Lower lobe of right lung (tissue), 2 donors: Measurements from ENCODE around the gene KLHDC8A. TPM values are rescaled to one million over a fixed set of nuclear protein-coding genes. Genes with fewer than 3 reads are reported as not detected.

Source experiments
- ATAC-seq, 2 donors: fragments of 200-7000 bp; cut with Tn5 transposase; one replicate each; pipeline ENCODE4 v1.9.1; 2020 to 2022; ENCODE audit warnings: mild to moderate bottlenecking in 2 of 2, moderate library complexity in 2 of 2
- DNase-seq: peaks from one replicate; pipeline ENCODE4 v3.0.0-alpha.2; 2020
- H3K27ac ChIP-seq: fragments of 200-600 bp; one replicate; pipeline ENCODE4 v1.8.0; 2022
- H3K27me3 ChIP-seq: fragments of 200-600 bp; one replicate; pipeline ENCODE4 v1.8.0; 2022; ENCODE audit warnings: low read depth
- H3K36me3 ChIP-seq: fragments of 200-600 bp; one replicate; pipeline ENCODE4 v1.8.0; 2022; ENCODE audit warnings: mild to moderate bottlenecking
- H3K4me1 ChIP-seq: fragments of 200-600 bp; one replicate; pipeline ENCODE4 v1.8.0; 2022
- H3K4me3 ChIP-seq: fragments of 200-600 bp; one replicate; pipeline ENCODE4 v1.8.0; 2022; ENCODE audit warnings: mild to moderate bottlenecking
- H3K9me3 ChIP-seq: fragments of 200-600 bp; one replicate; pipeline ENCODE4 v1.8.0; 2022
- intact Hi-C: fragments of 100-400 bp; cut with DNase I; formaldehyde crosslinking; loops from one replicate; pipeline ENCODE4 v1.11.0; 2022
- total RNA-seq: library from RNA; stranded (reverse); fragmentation: NEBNext Ultra II Directional; extraction: Animal tissue kit (Norgen Biotek cat#: 25700); gene quantifications from one replicate; pipeline ENCODE4 v1.2.1, GENCODE V29; 2021
- TF ChIP-seq, protein P1 (sequence below): fragments of 200-600 bp; IDR thresholded peaks from one replicate; pipeline ENCODE4 v1.8.0; 2022; ENCODE audit warnings: antibody characterized with exemption, mild to moderate bottlenecking
- donor health status: DM: no; HTN: yes; CAD: no; lungs with severe emphysema.

The KLHDC8A gene
- total RNA-seq, 1 donor from 2014 or later: 0.97 TPM

DNA sequence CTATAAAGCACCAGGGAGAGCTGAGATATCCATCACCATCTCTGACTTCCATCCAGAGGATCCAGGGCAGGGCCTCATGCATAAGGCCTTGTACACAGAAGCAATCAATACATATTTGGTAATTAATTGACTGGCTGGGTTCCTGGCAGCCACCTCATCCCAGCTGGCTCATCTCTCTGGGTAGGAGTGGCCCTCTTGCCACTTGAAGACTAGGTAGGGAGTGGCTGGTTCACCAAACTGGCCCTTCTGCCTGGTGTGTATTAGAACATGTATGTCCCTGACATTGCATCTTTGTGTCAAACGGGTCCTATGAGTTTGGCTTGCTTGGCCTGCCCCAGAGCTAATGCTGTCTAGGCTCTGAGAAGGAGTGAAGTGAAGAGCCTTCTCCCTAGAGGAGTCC lies 47.0 kb downstream of the KLHDC8A start:
- intact Hi-C loops: no loop called here
- Histone ChIP-seq H3K27ac (no peak overlapping the region), H3K27me3 (no peaks in the 10 kb centered on the region), H3K36me3 (peaks cover 68% of the 10 kb centered on the region), H3K9me3 (no peaks in the 10 kb centered on the region), H3K4me3 (no peak overlapping the region), H3K4me1 (peaks cover 25% of the 10 kb centered on the region)
- TF ChIP-seq, protein P1, sequence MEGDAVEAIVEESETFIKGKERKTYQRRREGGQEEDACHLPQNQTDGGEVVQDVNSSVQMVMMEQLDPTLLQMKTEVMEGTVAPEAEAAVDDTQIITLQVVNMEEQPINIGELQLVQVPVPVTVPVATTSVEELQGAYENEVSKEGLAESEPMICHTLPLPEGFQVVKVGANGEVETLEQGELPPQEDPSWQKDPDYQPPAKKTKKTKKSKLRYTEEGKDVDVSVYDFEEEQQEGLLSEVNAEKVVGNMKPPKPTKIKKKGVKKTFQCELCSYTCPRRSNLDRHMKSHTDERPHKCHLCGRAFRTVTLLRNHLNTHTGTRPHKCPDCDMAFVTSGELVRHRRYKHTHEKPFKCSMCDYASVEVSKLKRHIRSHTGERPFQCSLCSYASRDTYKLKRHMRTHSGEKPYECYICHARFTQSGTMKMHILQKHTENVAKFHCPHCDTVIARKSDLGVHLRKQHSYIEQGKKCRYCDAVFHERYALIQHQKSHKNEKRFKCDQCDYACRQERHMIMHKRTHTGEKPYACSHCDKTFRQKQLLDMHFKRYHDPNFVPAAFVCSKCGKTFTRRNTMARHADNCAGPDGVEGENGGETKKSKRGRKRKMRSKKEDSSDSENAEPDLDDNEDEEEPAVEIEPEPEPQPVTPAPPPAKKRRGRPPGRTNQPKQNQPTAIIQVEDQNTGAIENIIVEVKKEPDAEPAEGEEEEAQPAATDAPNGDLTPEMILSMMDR: no peak
- ATAC-seq (no peak), DNase-seq (no peak)

DNA sequence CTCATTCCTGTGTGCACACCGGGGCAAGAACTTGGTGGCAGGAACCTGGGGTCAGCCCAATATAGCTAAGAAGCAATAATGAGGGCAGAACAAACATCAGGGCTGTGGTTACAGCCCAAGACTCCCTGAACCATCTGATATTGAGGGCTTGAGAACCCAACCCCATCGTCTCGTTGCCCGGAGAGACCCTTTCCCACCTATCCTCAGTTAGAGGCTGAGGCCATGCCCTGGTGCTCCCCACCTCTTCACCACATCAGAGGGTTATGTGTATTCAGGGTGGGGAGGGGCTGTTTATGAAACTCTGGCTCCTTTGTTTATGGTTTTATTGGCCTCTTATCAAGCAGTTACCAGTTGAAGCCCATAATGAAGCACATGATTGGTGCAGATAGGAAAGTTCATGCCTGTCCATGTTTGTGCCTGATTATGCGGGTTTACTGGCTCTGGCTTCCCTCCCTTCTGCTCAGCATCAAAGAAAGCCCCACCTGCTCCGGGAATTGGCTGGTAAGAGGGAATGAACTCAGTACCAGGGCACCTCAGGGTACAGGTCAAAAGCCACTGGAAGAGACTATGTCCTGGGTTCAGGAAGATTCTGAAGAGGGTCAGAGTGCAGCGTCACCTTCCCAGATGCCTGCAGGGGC lies 49.7 kb downstream of the KLHDC8A start:
- Histone ChIP-seq H3K4me3 (no peak overlapping the region), H3K27me3 (no peaks in the 10 kb centered on the region), H3K27ac (no peak overlapping the region), H3K9me3 (no peaks in the 10 kb centered on the region), H3K36me3 (peaks cover 94% of the 10 kb centered on the region), H3K4me1 (peaks cover 9% of the 10 kb centered on the region)
- intact Hi-C loops: no loop called here
- no peak for ATAC-seq
- no peak for DNase-seq
- TF ChIP-seq, protein P1: no peak

DNA sequence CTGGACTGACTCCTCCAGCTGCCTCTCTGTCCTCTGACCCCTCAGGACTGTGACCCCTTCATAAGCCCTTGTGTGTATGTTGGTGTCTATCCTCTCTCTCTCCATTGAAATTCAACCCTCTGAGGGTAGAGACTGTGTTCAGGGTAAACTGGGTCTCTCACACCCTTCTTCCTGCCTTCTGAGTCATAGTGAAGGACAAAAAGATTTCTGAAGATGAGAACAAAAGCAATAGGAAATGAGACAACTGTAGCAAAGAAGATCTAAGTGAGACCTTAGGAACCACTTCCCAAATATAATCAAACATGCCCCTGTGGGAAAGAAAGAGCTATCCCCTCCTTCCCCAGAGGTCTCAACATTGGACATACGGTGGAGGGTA lies 52.0 kb downstream of the KLHDC8A start:
- Histone ChIP-seq H3K27me3 (no peaks in the 10 kb centered on the region), H3K27ac (no peak overlapping the region), H3K4me1 (peaks cover 22% of the 10 kb centered on the region), H3K36me3 (peaks cover 76% of the 10 kb centered on the region), H3K4me3 (no peak overlapping the region), H3K9me3 (no peaks in the 10 kb centered on the region)
- TF ChIP-seq, protein P1: no peak
- intact Hi-C loops: no loop called here
- DNase-seq: no peak
- ATAC-seq: no peak

DNA sequence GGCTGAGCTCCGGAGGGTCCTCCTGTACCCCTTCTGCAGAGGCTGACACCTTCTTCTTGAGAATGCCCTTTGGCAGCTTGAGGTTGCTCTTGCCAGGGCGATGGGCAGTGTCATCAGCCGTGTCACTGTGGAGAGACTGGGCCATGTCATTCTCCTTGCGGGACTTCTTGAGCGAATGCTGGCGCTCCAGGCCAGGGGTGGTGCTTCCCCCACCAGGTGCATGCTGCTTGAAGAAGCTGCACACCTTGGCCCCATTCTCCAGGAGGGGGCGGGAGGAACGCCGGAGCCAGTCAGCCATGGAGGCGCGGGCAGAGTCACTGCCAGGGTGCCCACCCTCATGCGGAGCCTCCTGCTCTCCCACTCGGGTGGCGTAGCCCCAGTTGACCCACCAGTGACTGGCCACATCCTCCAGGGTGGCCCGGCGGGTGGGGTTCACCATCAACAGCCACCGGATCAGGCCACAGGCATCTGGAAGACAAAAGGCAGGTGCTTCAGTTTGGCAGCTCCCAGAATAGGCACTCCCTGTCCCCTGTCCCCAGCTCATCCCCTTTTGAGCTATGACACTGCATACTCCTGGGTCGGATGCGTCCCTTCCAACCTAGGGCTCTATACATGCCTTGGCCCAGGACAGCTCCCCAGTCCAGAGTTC lies 52.6 kb downstream of the KLHDC8A start:
- Histone ChIP-seq H3K4me1 (peaks cover 22% of the 10 kb centered on the region), H3K27ac (no peak overlapping the region), H3K27me3 (no peaks in the 10 kb centered on the region), H3K9me3 (no peaks in the 10 kb centered on the region), H3K36me3 (peaks cover 72% of the 10 kb centered on the region), H3K4me3 (no peak overlapping the region)
- intact Hi-C loops: no loop called here
- DNase-seq: no peak
- no peak for ATAC-seq
- TF ChIP-seq, protein P1: no peak

DNA sequence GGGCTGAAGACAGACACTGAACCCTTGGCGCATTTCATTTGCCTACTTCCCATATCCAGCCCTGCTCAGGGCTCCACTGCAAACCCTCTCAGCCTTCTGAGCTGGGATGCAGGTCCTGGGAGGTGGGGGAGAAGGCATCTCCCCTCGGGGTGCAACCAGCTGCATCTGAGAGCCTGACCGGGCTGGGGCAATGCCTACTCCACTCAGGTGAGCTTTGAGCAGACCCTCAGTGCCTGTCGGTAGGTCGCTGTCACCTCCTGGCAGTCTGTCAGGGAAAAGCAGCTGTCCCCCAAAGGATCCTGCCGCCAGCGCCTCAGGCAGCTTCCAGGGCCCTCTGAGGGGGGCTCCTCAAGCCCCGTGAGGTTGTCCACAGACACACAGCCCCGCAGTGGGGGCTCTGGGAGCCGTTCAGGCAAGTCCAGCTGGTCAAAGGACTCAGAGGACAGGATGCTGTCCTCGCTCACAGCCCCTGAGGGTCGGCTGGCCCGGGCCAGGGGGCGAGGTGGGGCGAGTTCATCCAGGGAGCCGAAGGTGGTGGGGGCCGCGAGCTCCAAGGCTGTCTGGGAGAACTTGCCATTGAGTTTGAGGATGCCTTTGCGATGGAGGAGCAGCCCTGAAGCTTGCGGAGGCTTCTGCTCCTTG lies 53.4 kb downstream of the KLHDC8A start:
- DNase-seq: no peak
- intact Hi-C loops: no loop called here
- Histone ChIP-seq H3K36me3 (peaks cover 64% of the 10 kb centered on the region), H3K4me3 (no peak overlapping the region), H3K27me3 (no peaks in the 10 kb centered on the region), H3K27ac (no peak overlapping the region), H3K9me3 (no peaks in the 10 kb centered on the region), H3K4me1 (peaks cover 22% of the 10 kb centered on the region)
- no peak for ATAC-seq
- TF ChIP-seq, protein P1: no peak
